Peyer's patch (tissue), 4 donors: ENCODE results near the gene USP10. TPM values are rescaled to one million over a fixed set of nuclear protein-coding genes. Genes with fewer than 3 reads are reported as not detected.
"Not testable (repeated sequence)": the region's sequence is repeated elsewhere in the genome, so short reads cannot be mapped to it uniquely, and the experiment has no call there.

ENCODE experiments used
- DNase-seq, 3 donors: peaks; one replicate each; pipeline ENCODE4 v3.0.0-alpha.2; 2017 to 2019
- H3K27ac ChIP-seq, 4 donors: fragments of 200-600 bp; sonication (generic); one replicate each; pipeline ENCODE4 v1.5.1; 2016 to 2019
- H3K27me3 ChIP-seq, 2 donors: fragments of 200-600 bp; sonication (generic); one replicate each; pipeline ENCODE4 v1.5.1; 2019
- H3K36me3 ChIP-seq, 3 donors: fragments of 200-600 bp; sonication (generic); one replicate each; pipeline ENCODE4 v1.5.1; 2016 to 2019
- H3K4me1 ChIP-seq, 4 donors: fragments of 200-600 bp; sonication (generic); one replicate each; pipeline ENCODE4 v1.5.1; 2016 to 2019
- H3K4me3 ChIP-seq, 4 donors: fragments of 200-600 bp; sonication (generic); 1 replicate in 3 of 4; 2 replicates in 1 of 4; pipeline ENCODE4 v1.5.1; 2016 to 2019; ENCODE audit warnings: mild to moderate bottlenecking in 1 of 4
- H3K9me3 ChIP-seq, 4 donors: fragments of 200-600 bp; sonication (generic); one replicate each; pipeline ENCODE4 v1.5.1; 2016 to 2019; ENCODE audit warnings: mild to moderate bottlenecking in 1 of 4
- CTCF ChIP-seq, 6 experiments: fragments of 450-650 bp in 4 of 6; fragments of 200-600 bp in 2 of 6; sonication (generic) in 1 of 6; IDR thresholded peaks; one replicate each; pipeline ENCODE4 v1.5.1; 2017 to 2019; ENCODE audit warnings: antibody characterized with exemption in 6 of 6, mild to moderate bottlenecking in 3 of 6, moderate library complexity in 1 of 6
- POLR2A ChIP-seq, 2 donors: fragments of 450-650 bp; IDR thresholded peaks; one replicate each; pipeline ENCODE4 v1.5.1; 2017; ENCODE audit warnings: antibody characterized with exemption in 2 of 2, mild to moderate bottlenecking in 2 of 2, moderate library complexity in 2 of 2
- total RNA-seq, 4 donors: library from RNA; depleted of rRNA; stranded (reverse); fragments of >200 nt; gene quantifications; one replicate each; pipeline ENCODE4 v1.1.0, GENCODE V29; 2016

Gene USP10
- total RNA-seq, 4 donors from 2014 or later: 48.0 to 85.5 (median 59.9) TPM

- H3K27ac ChIP-seq: no peak overlapping the region
- H3K9me3 ChIP-seq: no peaks in the 10 kb centered on the region
- no peaks in the 10 kb centered on the region for H3K27me3 ChIP-seq
- H3K36me3 ChIP-seq: no peaks in the 10 kb centered on the region
- peak in 1 of 3 donors; percentile 17 for DNase-seq
- no peak overlapping the region for H3K4me3 ChIP-seq
- TF ChIP-seq CTCF (IDR thresholded peaks at IDR 0.05): no peak
- TF ChIP-seq POLR2A (IDR thresholded peaks at IDR 0.05): no peak
- H3K4me1 ChIP-seq: no peaks in the 10 kb centered on the region
Observed at GRCh38 chr16:84685210-84685609, 14.6 kb upstream of the USP10 start.

GRCh38 chr16:84686707-84687298, 13.0 kb upstream of the USP10 start:
- no peak for TF ChIP-seq CTCF (IDR thresholded peaks at IDR 0.05)
- DNase-seq: no peak
- Histone ChIP-seq H3K36me3 (no peaks in the 10 kb centered on the region), H3K9me3 (no peaks in the 10 kb centered on the region), H3K4me1 (peaks cover 0 to 5% (median 0%) of the 10 kb centered on the region in 4 donors), H3K27ac (no peak overlapping the region), H3K4me3 (no peak overlapping the region), H3K27me3 (no peaks in the 10 kb centered on the region)

GRCh38 chr16:84687715-84688114, 12.1 kb upstream of the USP10 start:
- no peak overlapping the region for H3K4me3 ChIP-seq
- no peaks in the 10 kb centered on the region for H3K9me3 ChIP-seq
- H3K36me3 ChIP-seq: no peaks in the 10 kb centered on the region
- H3K27me3 ChIP-seq: no peaks in the 10 kb centered on the region
- H3K27ac ChIP-seq: no peak overlapping the region
- TF ChIP-seq POLR2A (IDR thresholded peaks at IDR 0.05): no peak
- no peak for TF ChIP-seq CTCF (IDR thresholded peaks at IDR 0.05)
- H3K4me1 ChIP-seq: peaks cover 0 to 5% (median 0%) of the 10 kb centered on the region in 4 donors
- peak in 1 of 3 donors; percentile 59 for DNase-seq

- not testable (repeated sequence) for H3K4me1 ChIP-seq, H3K4me3 ChIP-seq, H3K9me3 ChIP-seq, H3K27me3 ChIP-seq, DNase-seq, H3K27ac ChIP-seq, H3K36me3 ChIP-seq
Observed at GRCh38 chr16:84688163-84688562, 11.6 kb upstream of the USP10 start.

- no peak overlapping the region for H3K27ac ChIP-seq
- H3K36me3 ChIP-seq: no peaks in the 10 kb centered on the region
- peaks cover 0 to 5% (median 0%) of the 10 kb centered on the region in 4 donors for H3K4me1 ChIP-seq
- no peak overlapping the region for H3K4me3 ChIP-seq
- no peaks in the 10 kb centered on the region for H3K27me3 ChIP-seq
- no peak for DNase-seq
- H3K9me3 ChIP-seq: no peaks in the 10 kb centered on the region
- TF ChIP-seq CTCF (IDR thresholded peaks at IDR 0.05) (no peak), POLR2A (IDR thresholded peaks at IDR 0.05) (no peak)
Observed at GRCh38 chr16:84689111-84689510, 10.7 kb upstream of the USP10 start.

- no peak for DNase-seq
- H3K4me1 ChIP-seq: peaks cover 0 to 5% (median 0%) of the 10 kb centered on the region in 4 donors
- TF ChIP-seq CTCF (IDR thresholded peaks at IDR 0.05): no peak
- TF ChIP-seq POLR2A (IDR thresholded peaks at IDR 0.05): no peak
- no peaks in the 10 kb centered on the region for H3K9me3 ChIP-seq
- no peak overlapping the region for H3K4me3 ChIP-seq
- H3K27ac ChIP-seq: no peak overlapping the region
- H3K27me3 ChIP-seq: no peaks in the 10 kb centered on the region
- no peaks in the 10 kb centered on the region for H3K36me3 ChIP-seq
Observed at GRCh38 chr16:84690088-84690819, 9.5 kb upstream of the USP10 start.
